Measurements from ENCODE around the gene NCKAP5L.

GRCh38 chr12:49869816-49870500, 41.7 kb upstream of the NCKAP5L start:
- TF ChIP-seq CTCF (IDR thresholded peaks at IDR 0.05 in 4 of 5, conservative IDR thresholded peaks at IDR 0.05 in 1 of 5) (no peak), POLR2A (IDR thresholded peaks at IDR 0.05) (no peak)
